ENCODE data around the gene DCAF4.
"Not testable (repeated sequence)": the region's sequence is repeated elsewhere in the genome, so short reads cannot be mapped to it uniquely, and the experiment has no call there.

The DCAF4 gene

DNA sequence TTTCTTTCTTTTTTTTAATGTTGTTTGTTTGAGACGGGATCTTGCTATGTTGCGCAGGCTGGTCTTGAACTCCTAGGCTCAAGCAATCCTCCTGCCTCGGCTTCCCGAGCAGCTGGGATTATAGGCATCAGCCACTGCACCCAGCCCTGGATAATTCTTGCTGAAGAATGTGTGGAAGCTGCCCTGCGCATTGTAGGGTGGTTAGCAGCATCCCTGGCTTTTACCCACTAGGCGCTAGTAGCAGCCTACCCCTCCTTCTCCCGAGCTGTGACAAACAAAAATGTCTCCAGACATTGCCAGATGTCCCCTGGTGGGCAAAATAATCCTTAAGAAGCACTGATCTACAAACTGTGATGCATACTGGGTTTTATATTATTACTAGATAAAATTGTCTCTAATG, 6.6 kb downstream of the DCAF4 start:
- no peak for DNase-seq (ENCODE audit: low spot score)

DNA sequence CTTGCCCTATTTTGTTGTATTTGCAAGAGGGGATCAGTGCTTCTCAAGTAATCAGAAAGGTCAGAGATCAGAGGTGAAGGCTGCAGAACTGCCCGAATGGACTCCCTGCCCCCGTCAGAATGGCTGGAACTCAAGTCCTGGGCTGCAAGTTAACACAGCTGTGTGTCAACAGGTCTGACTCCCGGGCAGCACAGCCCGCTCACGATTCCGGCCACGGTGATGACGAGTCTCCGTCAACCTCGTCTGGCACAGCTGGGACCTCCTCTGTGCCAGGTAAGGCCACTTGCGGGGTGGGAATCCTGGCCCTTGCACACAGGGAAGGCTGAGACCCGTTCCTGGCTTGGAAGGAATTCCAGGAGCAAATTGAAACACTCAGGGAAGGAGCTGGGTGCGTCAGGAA, 13.4 kb downstream of the DCAF4 start:
- DNase-seq (ENCODE audit: low spot score), result no peak

DNA sequence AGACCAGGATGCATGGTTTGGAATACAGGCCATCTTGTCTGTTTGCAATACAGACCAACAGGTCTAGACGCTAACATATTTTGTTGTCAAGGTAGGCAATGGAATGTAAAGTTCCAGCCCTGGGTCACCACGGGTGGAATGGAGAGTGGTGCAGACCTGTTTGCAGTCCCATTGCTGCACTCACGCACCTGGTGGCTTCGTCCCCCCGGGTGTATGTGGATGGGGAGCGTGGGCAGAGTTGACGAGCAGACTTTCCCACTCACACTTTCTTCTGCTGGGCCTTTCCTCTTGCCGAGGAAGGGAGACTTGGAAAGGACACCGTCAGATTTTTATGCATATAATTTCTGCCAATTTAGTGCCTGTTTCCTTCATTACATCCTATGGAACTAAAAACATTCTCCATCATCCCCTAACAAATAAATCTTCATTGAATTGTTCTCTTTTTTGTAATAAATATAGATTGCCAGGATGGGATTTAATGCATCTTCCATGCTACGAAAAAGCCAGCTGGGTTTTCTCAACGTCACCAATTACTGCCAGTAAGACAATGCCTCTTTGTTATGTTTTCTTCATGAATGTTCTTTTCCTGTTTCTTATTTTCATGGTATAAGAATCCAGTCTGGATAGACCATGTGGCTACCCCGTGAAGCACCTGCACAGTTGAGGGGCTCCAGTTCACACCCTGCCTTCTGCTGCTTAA, 15.2 kb downstream of the DCAF4 start:
- DNase-seq (ENCODE audit: low spot score), result no peak

DNA sequence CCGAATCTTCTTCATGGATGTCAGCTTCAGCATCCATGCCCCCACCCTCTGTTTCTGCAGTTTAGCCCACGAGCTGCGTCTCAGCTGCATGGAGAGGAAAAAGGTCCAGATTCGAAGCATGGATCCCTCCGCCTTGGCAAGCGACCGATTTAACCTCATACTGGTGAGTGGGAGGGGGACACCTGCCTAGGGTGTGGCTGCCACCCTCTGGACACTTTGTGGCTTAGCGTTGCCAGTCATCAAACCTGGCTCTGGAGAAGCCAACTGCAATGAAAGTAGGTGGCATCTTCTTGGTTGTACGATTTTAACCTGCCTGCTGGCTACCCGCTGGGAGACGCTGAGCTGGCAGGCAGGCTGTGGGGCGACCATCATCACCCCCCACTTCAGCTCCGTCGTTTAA, 16.7 kb downstream of the DCAF4 start:
- no peak for DNase-seq (ENCODE audit: low spot score)

DNA sequence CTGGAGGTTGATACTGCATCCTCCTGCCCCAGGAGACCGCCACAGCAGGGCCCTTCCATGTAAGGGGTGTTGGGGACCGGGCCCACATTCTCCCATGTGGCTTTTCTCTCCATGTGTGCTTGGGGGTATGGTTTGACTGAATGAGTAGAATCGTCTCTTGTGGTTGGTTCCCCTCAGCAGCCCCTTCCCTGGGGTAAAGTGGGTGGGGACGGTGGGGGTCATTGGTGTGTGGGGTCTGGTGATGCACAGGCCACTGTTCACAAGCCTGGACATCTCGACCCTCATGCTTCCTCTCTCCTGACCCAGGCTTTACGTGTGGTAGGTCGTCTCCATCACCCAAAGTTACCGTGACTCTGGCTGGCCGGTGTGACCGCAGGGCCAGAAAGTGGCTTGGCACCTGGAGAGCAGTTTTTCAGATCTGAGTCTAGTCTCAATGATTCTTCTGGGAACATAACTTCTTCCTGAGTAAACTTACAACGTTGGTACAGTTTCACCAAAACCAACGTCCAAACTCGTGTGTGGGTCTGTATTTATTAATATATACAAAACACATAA, 17.7 kb downstream of the DCAF4 start:
- DNase-seq (ENCODE audit: low spot score), result no peak

DNA sequence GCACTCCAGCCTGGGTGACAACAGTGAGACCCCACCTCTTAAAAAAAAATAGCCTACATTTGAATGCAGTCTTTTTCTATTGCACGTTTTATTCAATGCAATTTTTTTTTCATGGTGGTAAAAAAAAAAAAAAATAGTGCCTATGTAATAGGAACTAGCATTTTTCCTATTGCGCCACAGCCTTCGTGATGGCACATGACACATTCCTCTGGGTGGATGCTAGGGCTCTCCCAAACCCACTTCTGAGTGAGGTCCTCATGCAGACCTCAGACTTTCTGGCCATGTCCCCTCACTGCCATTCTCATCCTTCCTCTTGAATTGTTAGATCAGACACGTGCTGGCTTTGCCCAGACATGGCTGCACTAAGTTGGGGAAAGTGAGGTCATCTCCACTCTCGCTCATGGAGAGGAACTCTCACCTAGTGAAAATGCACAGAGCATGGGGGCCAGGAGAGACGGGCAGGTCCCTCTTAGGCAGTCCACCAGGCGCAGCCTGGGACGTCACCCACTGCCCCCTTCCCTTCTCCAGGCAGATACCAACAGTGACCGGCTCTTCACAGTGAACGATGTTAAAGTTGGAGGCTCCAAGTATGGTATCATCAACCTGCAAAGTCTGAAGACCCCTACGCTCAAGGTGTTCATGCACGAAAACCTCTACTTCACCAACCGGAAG, 19.2 kb downstream of the DCAF4 start:
- no peak for DNase-seq (ENCODE audit: low spot score)

DNA sequence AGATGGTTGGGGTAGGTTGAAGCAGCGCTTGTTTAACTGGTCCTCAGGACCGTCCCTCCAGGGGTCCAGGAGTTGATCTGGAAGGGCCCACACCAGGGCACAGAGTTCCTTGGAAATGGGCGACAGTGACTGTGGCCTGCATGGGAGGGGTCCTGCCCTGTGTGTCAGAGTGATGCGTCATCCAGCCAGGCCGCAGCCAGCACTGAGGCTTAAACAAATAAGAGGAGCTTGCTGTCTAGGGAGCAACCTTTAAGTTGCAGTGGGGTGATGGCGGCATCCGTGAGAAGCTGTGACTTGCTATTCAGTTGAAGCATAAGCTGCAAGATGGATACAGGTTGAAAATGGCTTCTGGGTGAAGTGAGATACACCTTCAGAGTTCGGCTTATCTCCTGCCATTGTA, 20.2 kb downstream of the DCAF4 start:
- DNase-seq (ENCODE audit: low spot score), result no peak

DNA sequence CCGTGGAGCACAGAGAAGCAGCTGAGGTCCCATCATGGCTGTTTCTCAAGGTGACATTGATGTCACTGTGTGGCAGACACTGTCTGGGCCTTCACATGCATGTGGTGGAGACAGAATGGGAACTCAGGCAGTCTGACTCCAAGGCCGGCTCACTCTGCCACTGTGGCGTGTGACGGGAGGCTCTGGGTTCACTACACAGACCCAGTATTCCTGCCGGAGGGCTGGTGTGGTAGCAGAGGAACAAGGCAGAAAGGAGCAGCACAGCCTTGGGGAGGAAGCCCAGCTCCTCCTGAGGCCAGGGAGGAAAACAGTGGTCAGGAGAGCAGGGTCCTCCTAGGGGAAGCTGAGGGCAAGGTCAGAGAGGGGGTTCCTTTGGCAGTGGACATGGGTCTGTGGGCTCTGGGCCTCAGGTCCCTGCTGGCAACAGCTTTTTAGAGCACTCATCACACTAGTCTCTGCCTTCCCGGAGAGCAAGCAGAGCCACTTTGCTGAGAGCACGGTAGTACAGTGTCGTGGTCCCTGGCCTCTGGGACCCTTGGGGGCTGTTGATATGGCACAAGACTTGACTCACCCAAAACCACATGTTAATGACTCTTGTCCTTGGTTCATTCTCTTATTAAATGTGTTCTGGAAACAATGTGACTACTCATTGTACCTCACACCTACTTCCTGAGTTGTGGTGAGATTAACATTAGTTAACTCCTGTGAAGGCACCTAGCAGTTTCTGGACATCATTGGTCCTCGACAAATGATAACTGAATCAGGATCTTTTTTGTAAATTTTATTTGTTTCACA, 21.3 kb downstream of the DCAF4 start:
- DNase-seq (ENCODE audit: low spot score), result no peak

DNA sequence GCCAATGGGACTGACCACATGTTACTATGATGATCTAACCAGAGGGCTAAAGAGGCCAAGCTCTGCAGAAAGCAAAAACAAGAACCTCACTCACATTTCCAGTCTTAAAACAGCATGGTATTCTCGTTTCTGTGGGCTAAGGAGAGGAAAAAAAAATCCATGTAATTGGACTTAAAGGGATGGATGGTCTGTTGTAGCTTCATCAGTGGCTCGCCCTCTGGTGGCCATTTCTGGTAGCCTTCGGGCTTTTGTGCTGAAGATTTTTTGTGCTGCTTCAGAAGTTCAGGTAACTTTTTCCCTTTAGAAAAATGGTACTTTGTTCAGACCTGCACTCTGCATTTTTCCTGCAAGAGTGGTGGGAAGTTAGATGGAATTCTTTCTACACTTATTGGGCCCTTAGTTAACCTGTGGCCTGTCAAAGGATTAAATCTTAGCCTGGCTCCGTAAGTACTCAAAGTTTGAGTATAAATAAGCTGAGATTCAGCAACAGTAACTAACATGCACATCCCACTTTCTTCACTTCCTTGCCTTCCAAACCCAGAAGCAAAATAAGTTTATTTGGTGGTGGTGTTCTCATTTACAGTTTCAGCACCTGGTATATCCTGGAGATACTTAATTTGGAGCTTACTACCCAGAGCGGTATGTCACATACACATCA, 22.3 kb downstream of the DCAF4 start:
- peak; percentile 49 for DNase-seq (ENCODE audit: low spot score)

DNA sequence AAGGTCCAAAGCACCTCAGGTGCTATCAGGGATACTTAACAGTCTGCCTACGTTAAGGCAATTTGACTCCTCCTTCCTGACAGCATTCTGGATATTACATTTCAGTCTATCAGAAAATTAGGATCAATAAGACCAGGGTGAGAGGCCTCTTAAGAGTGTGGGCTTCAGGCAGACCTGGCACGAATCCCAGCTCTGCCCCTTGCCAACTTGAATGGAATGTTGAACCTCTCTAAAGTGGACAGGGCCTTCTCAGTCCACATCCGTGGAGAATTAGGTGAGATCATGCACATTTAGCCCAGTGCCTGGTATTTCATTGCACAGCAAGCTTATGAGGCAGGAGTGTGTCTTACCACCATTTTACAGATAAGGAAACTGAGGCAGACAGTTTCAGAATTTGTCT, 25.9 kb downstream of the DCAF4 start:
- DNase-seq (ENCODE audit: low spot score), result no peak

DNA sequence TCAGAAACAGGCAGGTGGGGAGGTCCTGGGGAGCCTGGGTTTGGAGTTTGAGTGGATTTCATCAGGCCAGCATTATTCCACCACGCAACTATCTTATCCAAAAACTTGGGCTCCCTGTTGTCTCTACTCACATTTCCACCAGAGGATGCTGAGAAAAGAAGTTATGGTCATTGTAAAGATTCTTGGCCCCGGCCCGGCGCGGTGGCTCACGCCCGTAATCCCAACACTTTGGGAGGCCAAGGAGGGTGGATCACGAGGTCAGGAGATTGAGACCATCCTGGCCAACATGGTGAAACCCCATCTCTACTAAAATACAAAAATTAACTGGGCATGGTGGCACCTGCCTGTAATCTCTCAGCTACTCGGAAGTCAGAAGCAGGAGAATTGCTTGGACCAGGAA, 30.5 kb downstream of the DCAF4 start:
- DNase-seq (ENCODE audit: low spot score), result not testable (repeated sequence)

DNA sequence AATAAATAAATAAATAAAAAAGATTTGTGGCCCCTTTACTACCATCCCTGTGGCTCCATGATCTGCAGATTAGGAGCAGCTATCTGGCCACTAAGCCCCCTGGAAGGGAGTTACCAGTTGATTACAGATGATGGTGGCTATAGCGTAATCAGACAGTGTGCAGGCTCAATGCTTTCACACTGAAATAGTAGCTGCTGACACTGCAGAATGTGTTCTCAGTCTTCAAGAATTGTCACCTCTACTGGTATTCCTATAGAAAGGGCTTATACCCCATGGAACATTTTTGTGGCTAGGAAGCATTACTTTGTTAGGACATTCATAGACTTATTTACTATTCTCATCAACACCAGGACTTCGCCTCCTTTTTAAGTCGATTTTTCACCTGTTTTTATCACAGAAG, 30.9 kb downstream of the DCAF4 start:
- DNase-seq (ENCODE audit: low spot score), result no peak

DNA sequence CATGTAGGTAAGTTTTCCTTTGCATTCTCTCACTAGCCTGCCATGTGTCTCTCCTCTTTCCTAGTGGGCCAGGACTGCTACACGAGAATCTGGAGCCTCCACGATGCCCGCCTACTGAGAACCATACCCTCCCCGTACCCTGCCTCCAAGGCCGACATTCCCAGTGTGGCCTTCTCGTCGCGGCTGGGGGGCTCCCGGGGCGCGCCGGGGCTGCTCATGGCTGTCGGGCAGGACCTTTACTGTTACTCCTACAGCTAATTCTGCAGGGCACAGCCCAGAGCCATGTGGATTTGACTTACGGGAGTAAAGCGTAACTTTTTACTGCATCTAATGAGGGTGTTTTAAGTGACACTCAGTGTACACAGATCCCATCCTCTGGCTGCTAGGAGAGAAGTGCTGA, 32.3 kb downstream of the DCAF4 start:
- DNase-seq (ENCODE audit: low spot score), result no peak

DNA sequence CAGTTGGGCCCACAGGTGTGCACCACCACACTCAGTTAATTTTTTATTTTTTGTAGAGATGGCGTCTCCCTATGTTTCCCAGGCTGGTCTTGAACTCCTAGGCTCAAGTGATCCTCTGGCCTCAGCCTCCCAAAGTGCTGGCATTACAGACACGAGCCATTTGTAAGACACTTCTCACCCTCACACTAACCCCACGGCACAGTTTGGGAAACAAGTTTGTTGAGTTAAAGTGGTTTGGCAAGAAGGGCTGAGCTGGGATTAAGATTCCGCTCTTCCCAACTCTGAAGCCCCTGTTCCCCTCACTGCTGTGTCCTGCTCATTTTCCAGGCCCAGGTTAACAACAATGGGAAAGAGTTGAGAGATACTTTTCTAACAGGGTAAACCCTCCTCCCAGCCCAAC, 34.8 kb downstream of the DCAF4 start:
- not testable (repeated sequence) for DNase-seq (ENCODE audit: low spot score)

DNA sequence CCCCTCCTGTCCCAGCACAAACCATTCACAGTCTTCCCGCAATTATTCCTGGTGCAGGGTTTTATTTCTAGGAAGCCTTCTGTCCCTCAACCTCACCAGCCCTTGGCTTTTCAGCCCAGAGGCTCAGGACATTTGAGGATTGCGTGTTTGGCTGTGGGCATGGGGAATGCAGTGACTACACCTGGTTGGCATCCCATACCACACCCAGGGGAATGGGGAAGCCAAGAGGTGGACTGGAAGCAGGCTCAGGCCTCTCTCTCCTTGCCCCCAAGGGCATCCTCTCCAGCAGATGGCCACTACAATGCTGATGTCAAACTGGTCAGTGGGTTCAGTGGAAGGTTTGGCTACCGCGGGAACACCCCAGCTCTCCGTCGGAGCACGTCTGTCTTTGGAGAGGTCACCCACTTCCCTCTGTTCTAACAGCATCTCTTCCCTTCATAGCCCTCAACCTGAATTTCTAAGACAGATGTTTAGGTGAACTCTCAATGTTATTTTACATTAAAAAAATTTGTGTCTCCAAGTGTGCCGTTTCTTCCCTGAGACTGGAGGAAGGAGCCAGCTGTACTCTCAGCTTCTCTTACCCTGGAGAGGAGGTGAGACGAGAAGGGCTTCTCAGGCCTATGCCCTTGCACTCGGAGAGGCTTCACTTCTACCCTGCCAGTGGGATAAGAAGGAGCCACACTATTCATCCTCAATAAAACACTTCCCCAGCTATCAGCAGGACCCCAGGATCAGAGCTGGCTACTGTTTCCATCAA, 35.5 kb downstream of the DCAF4 start:
- no peak for DNase-seq (ENCODE audit: low spot score)

DNA sequence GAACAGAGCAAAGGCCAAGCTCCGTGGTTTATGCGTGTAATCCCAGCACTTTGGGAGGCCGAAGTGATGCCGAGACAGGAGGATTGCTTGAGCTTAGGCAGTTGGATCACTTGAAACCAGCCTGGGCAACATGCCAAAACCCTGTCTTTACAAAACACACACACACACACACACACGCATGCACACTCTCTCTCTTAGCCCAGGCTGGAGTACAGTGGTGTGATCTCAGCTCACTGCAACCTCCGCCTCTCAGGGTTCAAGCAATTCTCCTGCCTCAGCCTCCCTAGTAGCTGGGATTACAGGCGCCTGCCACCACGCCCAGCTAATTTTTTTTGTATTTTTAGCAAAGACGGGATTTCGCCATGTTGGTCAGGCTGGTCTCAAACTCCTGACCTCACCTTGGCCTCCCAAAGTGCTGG, 36.1 kb downstream of the DCAF4 start:
- DNase-seq (ENCODE audit: low spot score), result not testable (repeated sequence)

DNA sequence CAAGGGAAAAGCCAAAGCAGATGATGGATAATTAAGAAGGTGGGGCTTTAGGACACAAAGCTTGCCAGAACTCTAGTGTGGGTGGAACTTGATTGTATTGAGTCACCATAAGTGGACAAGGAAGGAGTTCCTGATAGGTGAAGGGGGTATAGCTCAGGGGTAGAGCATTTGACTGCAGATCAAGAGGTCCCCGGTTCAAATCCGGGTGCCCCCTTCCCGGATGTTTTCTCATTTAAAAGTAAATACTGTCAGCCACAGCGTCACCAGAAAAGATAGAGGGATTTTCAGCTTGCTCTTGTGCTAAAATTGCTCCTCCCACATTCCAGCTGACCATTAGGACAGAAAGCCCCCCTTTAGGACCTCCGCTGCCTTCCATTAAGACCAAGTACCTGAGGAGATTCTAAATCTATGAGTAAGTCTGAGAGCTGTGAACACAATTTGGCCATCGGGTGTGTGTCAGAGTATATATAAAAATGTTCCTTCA, 36.6 kb downstream of the DCAF4 start:
- DNase-seq (ENCODE audit: low spot score), result peak; percentile 83

DNA sequence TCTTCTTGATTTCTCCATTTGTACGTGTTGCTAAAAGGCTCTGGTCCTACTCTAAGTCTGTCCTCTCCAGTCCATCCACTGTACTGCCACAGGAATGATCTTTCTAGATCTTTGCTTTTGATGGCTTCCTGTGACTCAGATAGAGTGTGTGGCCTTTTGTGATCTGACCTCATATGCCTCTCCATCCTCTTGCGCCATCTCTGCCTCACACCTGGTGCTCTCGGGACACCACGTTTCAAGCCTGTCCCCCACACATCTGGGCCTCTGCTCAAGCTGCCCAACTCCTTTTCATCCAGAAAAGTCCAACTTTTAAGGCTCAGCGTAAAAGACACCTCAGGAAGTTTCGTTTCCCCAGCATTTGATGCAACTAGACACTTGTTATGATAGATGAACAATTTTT, 39.0 kb downstream of the DCAF4 start:
- DNase-seq (ENCODE audit: low spot score), result peak; percentile 52

DNA sequence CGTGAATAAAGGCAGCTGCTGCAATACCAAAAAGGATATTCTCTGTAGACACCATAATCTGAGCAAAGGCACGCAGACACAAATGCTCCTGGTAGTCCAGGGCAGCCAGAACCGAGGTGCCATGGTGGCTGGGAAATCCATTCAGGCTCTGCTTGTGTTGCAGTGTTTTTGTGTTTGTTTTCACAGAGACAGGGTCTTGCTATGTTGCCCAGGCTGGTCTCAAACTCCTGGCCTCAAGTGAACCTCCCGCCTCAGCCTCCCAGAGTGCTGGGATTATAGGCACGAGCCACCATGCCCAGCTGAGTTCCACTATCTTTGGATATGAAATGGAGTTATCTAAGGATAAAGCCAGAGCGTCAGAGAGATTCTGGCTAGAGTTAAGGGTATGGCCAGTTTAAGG, 39.8 kb downstream of the DCAF4 start:
- no peak for DNase-seq (ENCODE audit: low spot score)

DNA sequence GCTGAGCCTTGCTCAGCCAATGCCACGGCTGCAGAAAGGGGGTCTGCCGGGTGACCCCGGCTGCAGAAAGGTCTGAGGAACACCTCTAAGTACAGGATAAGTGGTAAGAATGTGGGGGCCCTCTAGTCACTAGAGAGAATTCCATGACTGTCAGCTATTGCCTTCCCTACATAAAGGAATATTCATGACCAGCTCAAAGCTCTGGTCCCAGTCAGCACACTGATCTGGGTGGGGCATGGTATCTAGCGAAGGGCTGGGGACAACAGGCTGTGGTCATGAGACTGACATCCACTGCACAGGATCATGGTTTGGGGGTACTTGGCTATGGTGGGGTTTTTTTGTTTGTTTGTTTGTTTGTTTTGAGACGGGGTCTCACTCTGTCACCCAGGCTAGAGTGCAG, 42.1 kb downstream of the DCAF4 start:
- no peak for DNase-seq (ENCODE audit: low spot score)

DNA sequence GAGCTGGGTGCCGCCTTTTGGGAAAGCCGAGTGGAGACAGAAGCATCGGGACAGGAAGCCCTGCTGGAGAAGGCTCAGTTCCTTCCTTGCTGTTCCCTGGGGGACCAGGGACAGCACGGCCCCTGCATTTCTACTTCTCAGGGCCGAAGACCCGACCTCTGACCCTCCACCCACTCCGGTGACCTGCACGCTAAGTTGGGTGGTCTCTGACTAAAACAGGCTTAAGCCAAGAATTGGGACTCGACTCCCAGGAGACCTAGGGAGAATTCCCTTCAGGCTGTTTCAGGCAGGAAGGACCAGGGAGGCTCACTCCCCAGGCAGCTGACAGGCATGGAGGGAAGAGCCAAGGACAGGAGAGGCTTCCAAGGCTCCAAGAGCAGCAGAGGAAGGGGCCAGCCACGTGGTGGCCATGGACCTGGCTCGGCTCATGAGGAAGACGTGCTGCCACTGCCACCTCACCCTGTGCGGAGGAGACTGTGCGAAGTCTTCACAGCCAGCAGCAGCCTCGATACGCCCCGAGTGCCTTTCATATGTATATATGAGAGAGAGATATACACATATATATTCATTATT, 43.9 kb downstream of the DCAF4 start:
- DNase-seq (ENCODE audit: low spot score), result no peak

Data from RKO (cell line).